Caco-2 (cell line): Measurements from ENCODE around the gene ERP44. TPM values are rescaled to one million over a fixed set of nuclear protein-coding genes. Genes with fewer than 3 reads are reported as not detected.

Experiments used
- BruUV-seq: library from RNA; stranded (reverse); fragments of 400-500 nt; replicated peaks from 2 replicates; lab custom pipeline; 2021; lab: Mats Ljungman, UMichigan
- CTCF ChIA-PET: fragments of 300-600 bp; sonication (Branson Sonifier 250); formaldehyde crosslinking; loops from one replicate; lab custom pipeline; 2022; ENCODE audit warnings: antibody characterized with exemption; lab: Charles Lee
- POLR2A ChIA-PET: fragments of 300-600 bp; sonication (Branson Sonifier 250); formaldehyde crosslinking; loops from one replicate; lab custom pipeline; 2022; ENCODE audit warnings: antibody characterized with exemption; lab: Charles Lee
- DNase-seq, 2 experiments: peaks; one replicate each; pipeline versions ENCODE4 v3.0.0 to v3.0.0-alpha.2; 2020 to 2022
- H3K27me3 ChIP-seq: replicated peaks from 2 replicates; pipeline ENCODE4 v1.6.0; 2011; ENCODE audit warnings: low read length; ENCODE audit not compliant: control insufficient read depth, insufficient read depth
- H3K36me3 ChIP-seq: 2 replicates; pipeline ENCODE4 v1.5.1; 2011; ENCODE audit warnings: low read length; ENCODE audit not compliant: control insufficient read depth, insufficient read depth
- H3K4me1 ChIP-seq: fragments of 250-450 bp; sonication (Bioruptor Pico); 2 replicates; pipeline ENCODE4 v1.5.1; 2020; ENCODE audit warnings: mild to moderate bottlenecking
- H3K4me3 ChIP-seq: 2 replicates; pipeline ENCODE4 v1.5.1; 2011; ENCODE audit warnings: low read depth, mild to moderate bottlenecking, control low read depth, low read length
- H3K9me3 ChIP-seq: fragments of 250-450 bp; sonication (Bioruptor Pico); 2 replicates; pipeline ENCODE4 v1.5.1; 2020; ENCODE audit warnings: mild to moderate bottlenecking, moderate library complexity
- H3K27ac Mint-ChIP-seq: one replicate; pipeline ENCODE4 v1.8.0; 2022; ENCODE audit warnings: mixed read lengths; ENCODE audit not compliant: unreplicated experiment
- H3K27me3 Mint-ChIP-seq: one replicate; pipeline ENCODE4 v1.8.0; 2022; ENCODE audit warnings: mixed read lengths; ENCODE audit not compliant: insufficient read depth, unreplicated experiment
- H3K36me3 Mint-ChIP-seq: one replicate; pipeline ENCODE4 v1.8.0; 2022; ENCODE audit warnings: mild to moderate bottlenecking, mixed read lengths; ENCODE audit not compliant: insufficient read depth, unreplicated experiment
- H3K4me1 Mint-ChIP-seq: one replicate; pipeline ENCODE4 v1.8.0; 2022; ENCODE audit warnings: low read depth, mixed read lengths; ENCODE audit not compliant: unreplicated experiment
- H3K4me3 Mint-ChIP-seq: one replicate; pipeline ENCODE4 v1.8.0; 2022; ENCODE audit warnings: mild to moderate bottlenecking, moderate library complexity, mixed read lengths; ENCODE audit not compliant: unreplicated experiment
- H3K9me3 Mint-ChIP-seq: one replicate; pipeline ENCODE4 v1.8.0; 2022; ENCODE audit warnings: mixed read lengths; ENCODE audit not compliant: unreplicated experiment
- intact Hi-C: fragments of 100-400 bp; cut with micrococcal nuclease; formaldehyde crosslinking; loops from one replicate; pipeline ENCODE4 v1.10.0; 2022; ENCODE audit not compliant: unreplicated experiment
- total RNA-seq: library from RNA; stranded (reverse); gene quantifications from 2 replicates; pipeline ENCODE4 v1.2.3, GENCODE V29; 2022
- TF ChIP-seq, protein P1 (sequence below), 2 experiments: fragments of 200-600 bp in 1 of 2; IDR thresholded peaks; 1 replicate in 1 of 2; 2 replicates in 1 of 2; pipeline versions ENCODE4 v1.5.1 to v1.8.0; 2011 to 2022; ENCODE audit warnings: antibody characterized with exemption in 1 of 2, control low read depth in 1 of 2, inconsistent platforms in 1 of 2, low read depth in 1 of 2, low read length in 1 of 2, mild to moderate bottlenecking in 1 of 2, moderate library complexity in 1 of 2; ENCODE audit not compliant: insufficient read depth in 1 of 2, severe bottlenecking in 1 of 2, unreplicated experiment in 1 of 2

Gene ERP44
- total RNA-seq, 1 experiment from 2014 or later = 25.6 TPM

DNA sequence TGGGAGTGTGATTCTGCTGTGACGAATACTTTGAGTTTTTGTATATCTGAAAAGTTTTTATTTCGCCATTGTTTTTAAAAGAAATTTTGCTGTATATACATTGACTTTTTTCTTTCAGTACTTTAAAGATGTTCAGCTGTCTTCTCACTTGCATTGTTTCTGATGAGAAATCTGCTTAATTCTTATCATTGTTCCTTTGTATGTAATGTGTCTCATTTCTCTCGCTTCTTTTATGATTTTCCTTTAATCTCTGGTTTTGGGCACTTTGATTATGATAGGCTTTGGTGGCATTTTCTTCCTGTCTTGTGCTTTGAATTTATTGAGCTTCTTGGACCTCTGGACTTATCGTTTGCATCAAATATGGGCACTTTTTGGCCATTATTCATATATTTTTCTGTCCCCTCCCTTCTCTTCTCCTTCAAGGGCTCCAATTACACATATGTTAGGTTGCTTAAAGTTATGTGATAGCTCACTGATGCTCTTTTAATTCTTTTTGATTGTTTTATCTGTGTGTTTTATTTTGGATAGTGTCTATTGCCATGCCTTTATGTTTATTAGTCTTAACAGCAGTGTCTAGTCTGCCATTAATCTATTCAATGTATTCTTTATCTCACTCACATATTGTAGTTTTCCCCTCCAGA lies 161.7 kb downstream of the ERP44 start:
- Histone ChIP-seq H3K36me3 (no peaks in the 10 kb centered on the region), H3K27me3 (no peaks in the 10 kb centered on the region), H3K4me3 (no peak overlapping the region), H3K4me1 (no peaks in the 10 kb centered on the region), H3K9me3 (no peaks in the 10 kb centered on the region)
- intact Hi-C loops = no loop called here
- DNase-seq = no peak
- Mint-ChIP-seq H3K36me3 (peaks cover 7% of the 10 kb centered on the region), H3K4me3 (no peak overlapping the region), H3K4me1 (no peaks in the 10 kb centered on the region), H3K27me3 (no peaks in the 10 kb centered on the region), H3K9me3 (peaks cover 29% of the 10 kb centered on the region), H3K27ac (no peak overlapping the region)
- ChIA-PET POLR2A (no interaction called here), CTCF (no interaction called here)
- TF ChIP-seq, protein P1, sequence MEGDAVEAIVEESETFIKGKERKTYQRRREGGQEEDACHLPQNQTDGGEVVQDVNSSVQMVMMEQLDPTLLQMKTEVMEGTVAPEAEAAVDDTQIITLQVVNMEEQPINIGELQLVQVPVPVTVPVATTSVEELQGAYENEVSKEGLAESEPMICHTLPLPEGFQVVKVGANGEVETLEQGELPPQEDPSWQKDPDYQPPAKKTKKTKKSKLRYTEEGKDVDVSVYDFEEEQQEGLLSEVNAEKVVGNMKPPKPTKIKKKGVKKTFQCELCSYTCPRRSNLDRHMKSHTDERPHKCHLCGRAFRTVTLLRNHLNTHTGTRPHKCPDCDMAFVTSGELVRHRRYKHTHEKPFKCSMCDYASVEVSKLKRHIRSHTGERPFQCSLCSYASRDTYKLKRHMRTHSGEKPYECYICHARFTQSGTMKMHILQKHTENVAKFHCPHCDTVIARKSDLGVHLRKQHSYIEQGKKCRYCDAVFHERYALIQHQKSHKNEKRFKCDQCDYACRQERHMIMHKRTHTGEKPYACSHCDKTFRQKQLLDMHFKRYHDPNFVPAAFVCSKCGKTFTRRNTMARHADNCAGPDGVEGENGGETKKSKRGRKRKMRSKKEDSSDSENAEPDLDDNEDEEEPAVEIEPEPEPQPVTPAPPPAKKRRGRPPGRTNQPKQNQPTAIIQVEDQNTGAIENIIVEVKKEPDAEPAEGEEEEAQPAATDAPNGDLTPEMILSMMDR (IDR thresholded peaks at IDR 0.05; ENCODE audit: insufficient read depth in 1 of 2, low read depth in 1 of 2, low read length in 1 of 2, severe bottlenecking in 1 of 2, unreplicated experiment in 1 of 2) = no peak
- no TSS peak for BruUV-seq

DNA sequence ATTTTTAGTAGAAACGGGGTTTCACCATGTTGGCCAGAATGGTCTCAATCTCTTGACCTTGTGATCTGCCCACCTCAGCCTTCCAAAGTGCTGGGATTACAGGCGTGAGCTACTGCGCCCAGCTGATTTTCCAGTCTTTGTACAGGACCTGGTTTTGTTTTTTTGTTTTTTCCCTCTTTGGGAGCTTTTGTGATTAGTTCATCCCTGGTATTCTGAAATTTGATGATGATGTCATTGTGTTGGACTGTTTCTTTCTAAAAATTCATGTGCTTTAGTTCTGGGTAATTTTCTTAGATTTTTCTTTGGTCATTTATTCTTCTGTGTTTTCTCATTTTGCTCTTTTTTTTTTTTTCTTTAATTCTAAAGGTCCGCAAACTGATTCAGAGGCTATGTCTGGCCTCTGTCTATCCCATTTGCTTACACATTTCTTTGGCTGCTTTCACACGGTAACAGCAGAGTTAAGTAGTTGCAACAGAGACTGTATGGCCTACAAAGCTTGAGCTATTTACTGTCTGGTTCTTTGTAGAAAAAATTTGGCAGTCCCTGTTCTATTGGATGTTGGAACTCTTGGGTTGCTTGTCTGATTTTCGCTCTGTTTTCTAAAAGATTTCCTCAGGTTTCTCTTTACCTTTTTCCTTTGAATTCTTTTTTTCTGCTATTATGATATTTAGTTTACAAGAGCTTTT lies 167.5 kb downstream of the ERP44 start:
- CTCF ChIA-PET = no interaction called here
- H3K27me3 ChIP-seq = no peaks in the 10 kb centered on the region

DNA sequence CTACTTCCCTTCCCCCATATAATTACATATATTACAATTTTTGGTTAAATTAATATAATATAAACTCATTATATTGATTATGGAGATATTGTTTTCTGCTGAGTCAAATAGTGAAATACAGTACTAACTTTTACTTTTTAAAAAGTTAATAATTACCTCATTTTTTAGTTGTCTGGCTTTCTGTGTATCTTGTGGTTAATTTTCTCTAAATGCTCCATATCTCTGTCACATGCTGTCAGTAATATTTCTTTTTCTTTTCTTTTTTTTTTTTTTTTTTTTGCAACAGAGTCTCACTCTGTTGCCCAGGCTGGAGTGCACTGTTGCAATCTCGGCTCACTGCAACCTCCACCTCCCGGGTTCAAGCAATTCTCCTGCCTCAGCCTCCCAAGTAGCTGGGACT lies 169.1 kb downstream of the ERP44 start:
- H3K4me1 ChIP-seq = no peaks in the 10 kb centered on the region
- ChIA-PET POLR2A (no interaction called here), CTCF (no interaction called here)
- TF ChIP-seq, protein P1 (IDR thresholded peaks at IDR 0.05; ENCODE audit: insufficient read depth in 1 of 2, low read depth in 1 of 2, low read length in 1 of 2, severe bottlenecking in 1 of 2, unreplicated experiment in 1 of 2) = no peak
- H3K4me3 Mint-ChIP-seq = no peak overlapping the region
- peaks cover 39% of the 10 kb centered on the region for H3K36me3 Mint-ChIP-seq
- H3K4me1 Mint-ChIP-seq = no peaks in the 10 kb centered on the region
- peaks cover 13% of the 10 kb centered on the region for H3K9me3 Mint-ChIP-seq
- no peak overlapping the region for H3K27ac Mint-ChIP-seq
- peaks cover 8% of the 10 kb centered on the region; the same call in 1 of the 2 replicates for H3K9me3 ChIP-seq
- DNase-seq = no peak
- no peaks in the 10 kb centered on the region for H3K27me3 ChIP-seq
- BruUV-seq = no TSS peak
- H3K27me3 Mint-ChIP-seq = no peaks in the 10 kb centered on the region
- H3K36me3 ChIP-seq = no peaks in the 10 kb centered on the region
- intact Hi-C loops = no loop called here
- no peak overlapping the region for H3K4me3 ChIP-seq

More for the DNA sequence above, 167.5 kb downstream of the ERP44 start:
- no peak overlapping the region for H3K27ac Mint-ChIP-seq
- BruUV-seq = no TSS peak
- H3K4me3 Mint-ChIP-seq = no peak overlapping the region
- no peak for DNase-seq
- no peak overlapping the region for H3K4me3 ChIP-seq
- peaks cover 29% of the 10 kb centered on the region for H3K36me3 Mint-ChIP-seq
- intact Hi-C loops = no loop called here
- POLR2A ChIA-PET = interaction anchor here (0.5 kb wide), 1 partner anchor 827 kb away, joined by 3 read pairs; the partner anchor contains the start of gene TGFBR1
- H3K9me3 ChIP-seq = no peaks in the 10 kb centered on the region
- TF ChIP-seq, protein P1 (IDR thresholded peaks at IDR 0.05; ENCODE audit: insufficient read depth in 1 of 2, low read depth in 1 of 2, low read length in 1 of 2, severe bottlenecking in 1 of 2, unreplicated experiment in 1 of 2) = no peak
- H3K36me3 ChIP-seq = no peaks in the 10 kb centered on the region
- no peaks in the 10 kb centered on the region for H3K4me1 ChIP-seq
- H3K9me3 Mint-ChIP-seq = peaks cover 14% of the 10 kb centered on the region
- H3K4me1 Mint-ChIP-seq = no peaks in the 10 kb centered on the region
- H3K27me3 Mint-ChIP-seq = no peaks in the 10 kb centered on the region

Other genes starting within 250 kb of the ERP44 start
- 40.2 and 41.1 TPM in 2 replicates for gene STX17, start 192.3 kb downstream of the ERP44 start, total RNA-seq
- gene INVS, start 243 bp upstream of the ERP44 start, total RNA-seq = 15.6 and 17.3 TPM in 2 replicates